CD4-positive, alpha-beta T cell treated with Interleukin-21 for 1 hour (primary cell): ENCODE measurements around the gene PLVAP.
A peak's percentile ranks its signal among the peaks of the same experiment; 100 is the strongest.

ENCODE experiments used
- DNase-seq: peaks from one replicate; pipeline ENCODE4 v3.0.0-alpha.2; 2020

Gene PLVAP

GRCh38 chr19:17320435-17320834, 56.7 kb downstream of the PLVAP start:
- DNase-seq, result no peak

- no peak for DNase-seq
These were observed 57.5 kb downstream of the PLVAP start for GRCh38 chr19:17319473-17320238.

- no peak for DNase-seq
These were observed 58.2 kb downstream of the PLVAP start for GRCh38 chr19:17318966-17319365.

GRCh38 chr19:17314007-17314593, 63.0 kb downstream of the PLVAP start:
- no peak for DNase-seq

GRCh38 chr19:17312189-17313113, 64.7 kb downstream of the PLVAP start:
- DNase-seq, result no peak

DNA sequence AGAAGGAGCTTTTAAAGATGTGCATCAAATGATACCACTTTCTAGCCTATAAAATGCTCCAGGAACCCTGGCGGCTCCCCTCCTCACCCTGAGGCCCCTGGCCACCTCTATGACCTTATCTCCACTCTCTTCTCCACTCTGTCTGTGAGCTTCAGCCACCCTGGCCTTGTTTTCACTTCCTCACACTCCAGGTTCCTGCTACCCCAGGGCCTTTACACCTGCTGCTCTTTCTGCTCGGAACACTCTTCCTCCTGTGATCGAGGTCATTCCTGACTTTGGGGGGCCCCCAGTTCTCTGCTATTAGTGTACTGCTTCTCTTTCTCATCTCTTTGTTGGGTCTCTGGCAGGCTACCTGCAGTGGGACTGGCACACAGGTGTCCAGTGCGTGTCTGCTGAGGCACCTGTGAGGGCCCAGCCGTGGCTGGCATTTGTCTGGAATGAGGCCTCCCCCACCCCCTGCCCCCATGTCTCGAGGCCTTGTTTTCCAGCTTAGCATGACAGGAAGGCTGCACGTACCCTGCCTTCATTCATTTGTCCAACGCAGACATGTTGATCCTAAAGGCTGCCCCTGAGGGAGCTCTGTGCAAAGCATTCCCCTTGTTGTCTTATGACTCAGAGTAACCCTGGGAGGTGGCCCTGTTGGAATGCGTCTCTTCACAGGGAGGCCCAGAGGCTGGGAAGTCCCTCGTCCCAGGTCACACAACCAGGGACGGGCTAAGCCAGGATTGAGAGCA, 65.5 kb downstream of the PLVAP start:
- no peak for DNase-seq

DNA sequence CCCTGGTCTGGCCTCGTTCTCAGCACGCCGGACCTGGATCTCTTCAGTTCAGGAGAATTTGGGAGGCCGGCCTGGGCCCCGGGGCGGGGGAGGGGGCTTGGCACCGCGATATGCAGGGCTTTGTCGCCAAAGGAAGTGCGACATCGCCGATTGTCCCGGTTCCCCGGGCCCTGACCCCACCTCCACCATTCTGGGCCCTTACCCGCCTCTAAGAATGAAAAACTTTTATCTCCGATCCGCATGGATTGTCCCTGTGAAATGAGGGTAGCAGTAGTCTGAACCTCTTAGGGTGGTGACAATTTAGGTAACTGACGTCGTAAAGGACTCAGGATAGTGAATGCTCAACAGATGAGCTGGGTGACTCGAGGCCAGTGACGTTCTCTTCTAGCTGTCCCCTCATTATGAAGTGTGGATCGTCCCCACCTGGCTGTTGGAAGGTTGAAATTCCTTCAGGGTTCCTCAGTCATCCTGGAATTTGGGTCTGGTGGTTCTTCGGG, 67.1 kb downstream of the PLVAP start:
- DNase-seq, result no peak

GRCh38 chr19:17309198-17309964, 67.8 kb downstream of the PLVAP start, which contains the start of gene DDA1:
Gene DDA1 (plus strand): TSS chr19:17309563. CDS start chr19:17309655, 92 bp downstream.
- DNase-seq, result peak; percentile 100

- no peak for DNase-seq
These were observed 69.2 kb downstream of the PLVAP start for GRCh38 chr19:17307876-17308377.

DNA sequence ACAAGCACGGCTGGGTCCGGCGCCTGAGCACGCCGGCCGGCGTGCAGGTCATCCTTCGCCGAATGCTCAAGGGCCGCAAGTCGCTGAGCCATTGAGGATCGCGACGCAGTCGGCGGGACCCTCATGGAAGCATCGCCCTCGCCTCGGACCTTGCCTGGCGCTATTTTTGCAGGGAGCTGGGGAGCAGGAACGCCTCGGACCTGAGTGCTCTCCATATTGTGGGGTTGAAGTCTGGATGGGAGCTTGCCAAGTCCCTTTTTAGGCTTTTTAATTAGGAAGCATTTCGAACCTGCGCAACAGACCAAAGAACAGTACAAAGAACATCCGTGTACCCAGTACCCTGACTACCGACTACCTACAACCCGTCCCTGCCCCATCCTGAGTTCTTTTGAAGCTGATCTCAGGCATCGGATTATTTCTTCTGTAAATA, 70.8 kb downstream of the PLVAP start:
- DNase-seq, result no peak

- peak; percentile 99 for DNase-seq
These were observed 71.4 kb downstream of the PLVAP start, which contains the start of gene MRPL34 for GRCh38 chr19:17305517-17306284. Gene MRPL34 (plus strand): TSS chr19:17305872. CDS start chr19:17305893, 21 bp downstream.

GRCh38 chr19:17305216-17305516, 72.0 kb downstream of the PLVAP start:
- DNase-seq, result no peak

DNA sequence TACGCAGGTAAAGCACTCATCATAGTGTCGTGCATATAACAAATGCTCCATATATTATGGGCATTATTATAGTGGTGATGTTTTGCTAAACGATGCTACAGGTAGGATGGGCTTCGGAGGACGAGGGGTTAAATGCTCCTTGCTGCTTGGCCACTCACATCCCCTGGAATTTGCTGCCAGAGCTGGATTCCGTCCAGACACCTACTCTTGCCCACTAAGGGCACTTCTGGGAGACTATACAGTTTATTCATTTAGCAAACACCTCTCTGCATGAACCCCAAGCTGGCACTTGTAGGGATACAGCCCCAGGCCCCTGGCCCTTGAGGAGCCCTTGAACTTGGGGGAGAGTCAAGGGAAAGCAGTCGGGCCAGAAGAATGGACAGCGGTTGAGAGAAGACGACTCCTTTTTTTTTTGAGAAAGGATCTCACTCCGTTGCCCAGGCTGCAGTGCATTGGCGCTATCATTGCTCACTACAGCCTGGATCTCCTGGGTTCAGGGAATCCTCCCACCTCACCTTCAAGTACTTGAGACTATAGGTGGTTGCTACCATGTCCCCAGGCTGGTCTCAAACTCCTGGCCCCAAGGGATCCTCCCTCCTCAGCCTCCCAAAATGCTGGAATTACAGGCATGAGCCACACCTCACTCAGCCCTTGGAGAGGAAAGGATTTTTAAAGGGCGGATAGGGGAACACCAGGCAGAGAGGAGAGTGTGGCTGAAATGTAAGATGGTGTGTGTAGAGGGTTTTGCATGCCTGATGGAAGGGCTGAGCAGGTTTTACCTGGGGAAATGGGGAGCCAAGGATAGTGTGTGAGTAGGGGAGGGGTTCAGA, 72.5 kb downstream of the PLVAP start:
- DNase-seq, result no peak

DNA sequence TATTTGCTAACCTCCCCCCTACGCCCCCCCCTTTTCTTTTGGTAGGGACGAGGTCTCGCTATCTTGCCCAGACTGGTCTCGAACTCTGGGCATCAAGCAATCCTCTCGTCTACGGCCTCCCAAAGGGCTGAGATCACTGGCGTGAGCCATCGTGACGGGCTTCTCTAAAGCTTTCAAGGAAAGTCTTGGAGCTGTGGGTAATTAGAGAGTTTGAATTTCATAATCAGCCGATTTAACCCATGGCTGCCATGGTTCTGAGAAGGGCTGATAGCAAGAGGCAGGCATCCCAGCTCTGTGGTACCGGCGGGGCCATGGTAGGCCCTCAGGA, 73.2 kb downstream of the PLVAP start:
- no peak for DNase-seq

GRCh38 chr19:17303167-17303939, 73.8 kb downstream of the PLVAP start, which contains the start of gene ABHD8:
Gene ABHD8 (minus strand): TSS chr19:17303425. CDS start chr19:17301616, 1,809 bp downstream.
- peak; percentile 95 for DNase-seq

GRCh38 chr19:17302391-17303166, 74.6 kb downstream of the PLVAP start:
- peak; percentile 29 for DNase-seq
